HG03432 (cell line): Measurements from ENCODE around the gene BRD2.

Experiments used
- ATAC-seq: cut with Tn5 transposase; IDR thresholded peaks from one replicate; pipeline ENCODE4 v1.9.1; 2021; ENCODE audit warnings: mild to moderate bottlenecking, moderate library complexity; ENCODE audit not compliant: unreplicated experiment

Gene BRD2

DNA sequence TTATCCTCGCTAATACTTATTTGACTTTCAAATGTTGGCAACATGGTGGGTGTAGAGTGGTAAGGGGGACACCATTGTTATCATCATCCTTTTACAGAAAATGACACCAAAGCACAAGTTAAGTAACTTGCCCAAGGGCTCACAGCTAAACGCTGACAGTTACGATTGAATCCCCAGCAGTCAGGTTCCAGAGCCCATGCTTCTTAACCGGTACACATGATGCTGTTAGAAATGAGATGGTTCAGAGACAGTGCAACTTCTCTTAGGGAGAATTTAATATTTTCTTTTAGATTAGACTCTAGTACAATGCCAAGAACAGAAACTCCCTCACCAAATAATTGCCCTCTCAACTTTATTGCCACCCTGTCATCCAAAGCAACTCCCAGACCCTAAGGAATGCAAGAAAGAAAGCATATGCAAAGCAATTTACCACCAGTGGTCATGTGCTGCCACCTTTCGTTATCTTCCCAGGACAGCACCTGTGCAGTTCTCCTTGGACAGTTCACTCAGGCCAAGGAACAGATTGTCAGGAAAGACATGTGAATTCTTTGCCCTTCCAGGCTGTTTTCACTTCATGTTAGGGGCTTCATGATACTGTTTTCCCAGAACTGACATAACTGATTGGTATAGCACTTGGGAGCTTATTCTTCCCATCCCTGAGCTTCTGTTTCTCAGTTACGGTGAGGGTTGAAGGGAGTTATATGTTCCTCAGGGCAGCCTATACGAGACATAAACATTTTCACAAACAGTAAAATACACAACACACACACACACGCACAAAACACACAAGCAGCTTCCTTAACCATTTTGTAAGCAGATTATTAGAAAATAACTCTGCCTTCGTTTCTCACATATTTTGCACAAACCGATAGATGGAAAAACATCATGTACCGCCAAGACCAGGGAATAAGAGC, 20.6 kb upstream of the BRD2 start:
- ATAC-seq, result no peak

DNA sequence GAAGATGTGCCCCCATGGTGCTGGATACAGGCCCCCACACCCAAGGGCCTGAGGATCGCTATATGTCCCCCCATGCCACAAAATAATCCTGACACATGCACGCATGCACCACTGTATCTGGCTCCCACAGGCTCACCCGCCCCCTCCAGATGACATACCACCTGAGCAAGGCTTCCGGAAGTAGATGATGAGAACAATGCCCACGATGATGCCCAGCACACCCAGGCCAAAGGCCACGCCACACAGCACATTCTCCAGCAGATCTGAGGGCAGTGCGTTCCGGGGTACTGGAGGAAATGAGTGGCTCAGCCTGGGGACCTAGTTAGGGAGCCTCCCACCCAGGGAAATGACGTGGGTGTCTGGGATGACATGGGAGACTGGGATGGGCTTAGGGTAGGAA, 19.3 kb upstream of the BRD2 start:
- no peak for ATAC-seq

- no peak for ATAC-seq
Observed at GRCh38 chr6:32950010-32950409, 18.4 kb upstream of the BRD2 start.

DNA sequence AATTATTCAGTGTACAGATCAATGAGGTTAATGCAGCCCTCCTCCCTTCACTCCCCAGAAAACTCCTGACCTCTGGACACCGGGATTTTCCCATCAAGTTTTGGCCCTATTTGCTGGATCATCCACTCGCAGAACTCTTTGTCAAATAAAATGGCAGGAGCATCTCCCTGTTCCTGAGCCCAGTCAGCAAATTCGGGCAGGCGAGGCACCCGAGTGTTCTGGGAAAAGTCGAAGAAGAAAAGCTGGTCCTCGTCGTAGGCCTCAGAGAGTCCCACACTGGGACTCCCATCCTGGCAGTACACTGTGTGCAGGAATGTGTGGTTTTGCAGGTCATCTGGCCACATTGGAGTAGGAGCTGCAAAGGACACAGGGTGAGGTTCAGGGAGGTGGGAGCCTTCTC, 17.9 kb upstream of the BRD2 start:
- no peak for ATAC-seq

- ATAC-seq, result peak; percentile 88
Observed at GRCh38 chr6:32952817-32953739, 15.3 kb upstream of the BRD2 start, which contains the start of gene HLA-DMA. Gene HLA-DMA, minus strand, starts transcription at chr6:32953097. Its CDS starts 61 bp downstream, at chr6:32953036.

- no peak for ATAC-seq
Observed at GRCh38 chr6:32953775-32954174, 14.6 kb upstream of the BRD2 start.

DNA sequence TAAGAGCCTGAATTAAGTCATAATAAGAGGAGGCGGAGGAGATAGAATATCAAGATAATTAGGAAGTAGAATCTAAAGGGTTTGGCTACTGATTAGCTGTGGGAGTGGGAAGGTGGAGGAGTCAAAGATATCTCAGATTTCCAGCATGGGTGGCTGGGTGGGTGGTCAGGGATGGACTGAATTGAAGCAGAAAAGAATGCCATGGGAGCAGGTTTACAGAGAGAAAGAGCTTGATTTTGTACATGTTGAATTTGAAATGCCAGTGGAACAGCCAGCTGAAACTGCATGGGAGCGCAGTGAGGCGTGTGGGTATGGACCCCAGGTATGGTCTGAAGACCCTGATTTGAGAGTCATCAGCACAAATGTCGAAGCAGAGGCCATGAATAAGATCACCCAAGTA, 14.1 kb upstream of the BRD2 start:
- ATAC-seq, result no peak

DNA sequence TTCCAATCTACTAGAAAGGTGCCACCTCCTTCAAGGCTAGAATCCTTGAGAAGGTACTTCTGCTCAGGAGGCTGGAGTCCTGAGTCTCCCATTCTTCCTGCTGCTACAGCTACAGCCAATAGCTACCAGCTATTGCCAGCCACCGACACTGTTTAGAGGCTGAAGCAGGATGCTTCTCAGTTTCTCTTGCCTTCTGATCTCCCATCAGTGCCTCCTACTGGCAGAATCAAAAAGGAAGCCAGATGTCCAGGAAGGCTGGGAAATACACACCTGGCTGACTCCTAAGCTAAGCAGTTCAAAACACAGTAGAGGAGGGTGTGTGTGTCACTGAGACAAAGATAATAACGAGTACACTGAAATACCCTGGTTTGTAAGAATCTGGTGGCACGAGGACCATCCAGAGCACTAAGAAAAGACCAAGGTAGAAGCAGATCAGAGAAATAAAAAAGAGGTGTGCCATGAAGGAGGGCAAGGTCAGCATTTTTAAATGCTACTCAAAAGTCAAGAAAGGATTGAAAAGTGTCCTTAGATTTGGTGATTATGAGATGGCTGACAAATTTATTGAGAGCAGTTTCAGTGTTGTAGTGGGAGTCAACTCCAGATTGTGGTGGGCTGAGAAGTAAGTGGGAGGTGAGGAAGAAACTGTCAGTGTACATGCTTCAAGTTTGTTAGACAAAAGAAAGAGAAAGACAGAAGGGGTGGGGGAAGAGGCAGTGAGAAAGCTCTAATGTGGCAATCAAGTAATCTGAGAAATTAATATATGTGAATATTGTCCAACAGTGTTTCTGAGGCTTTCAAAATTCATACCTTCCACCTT, 13.2 kb upstream of the BRD2 start:
- ATAC-seq, result no peak

DNA sequence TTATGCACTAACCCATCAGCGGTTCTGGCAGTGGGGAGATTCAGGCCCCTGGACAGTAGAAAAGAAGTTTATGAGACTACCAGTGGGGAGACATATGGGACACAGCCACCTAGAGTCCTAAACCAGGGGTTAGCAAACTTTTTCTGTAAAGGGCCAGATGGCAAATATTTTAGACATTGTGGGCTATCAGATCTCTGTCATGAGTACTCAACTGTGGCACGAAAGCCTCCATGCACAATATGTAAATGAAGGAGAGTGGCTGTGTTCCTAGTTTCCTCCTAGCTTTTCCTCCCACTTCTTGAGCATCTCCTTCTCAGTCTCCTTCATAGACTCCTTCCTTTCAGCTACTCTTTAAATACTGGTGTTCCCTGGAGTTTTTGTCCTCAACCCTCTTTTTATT, 12.2 kb upstream of the BRD2 start:
- no peak for ATAC-seq

- no peak for ATAC-seq
Observed at GRCh38 chr6:32960563-32960962, 7.8 kb upstream of the BRD2 start.

- ATAC-seq, result no peak
Observed at GRCh38 chr6:32962213-32962826, 6.1 kb upstream of the BRD2 start.

- no peak for ATAC-seq
Observed at GRCh38 chr6:32963866-32964265, 4.5 kb upstream of the BRD2 start.

DNA sequence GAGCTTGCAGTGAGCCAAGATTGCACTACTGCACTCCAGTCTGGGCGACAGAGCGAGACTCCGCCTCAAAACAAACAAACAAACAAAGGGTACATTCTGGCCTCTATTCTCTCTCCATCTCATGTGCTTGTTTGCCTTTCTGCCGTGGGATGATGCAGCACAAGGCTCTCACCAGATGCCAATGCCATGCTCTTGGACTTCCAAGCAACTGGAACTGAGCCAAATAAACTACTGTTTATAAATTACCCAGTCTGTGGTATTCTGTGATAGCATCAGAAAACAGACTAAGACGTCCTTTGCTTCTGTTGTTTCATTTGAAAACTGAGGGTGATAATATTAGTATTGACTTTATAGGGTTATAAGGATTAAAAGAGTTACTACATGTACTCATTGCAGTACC, 3.6 kb upstream of the BRD2 start:
- no peak for ATAC-seq

- ATAC-seq, result no peak
Observed at GRCh38 chr6:32967151-32968091, 973 bp upstream of the BRD2 start.

DNA sequence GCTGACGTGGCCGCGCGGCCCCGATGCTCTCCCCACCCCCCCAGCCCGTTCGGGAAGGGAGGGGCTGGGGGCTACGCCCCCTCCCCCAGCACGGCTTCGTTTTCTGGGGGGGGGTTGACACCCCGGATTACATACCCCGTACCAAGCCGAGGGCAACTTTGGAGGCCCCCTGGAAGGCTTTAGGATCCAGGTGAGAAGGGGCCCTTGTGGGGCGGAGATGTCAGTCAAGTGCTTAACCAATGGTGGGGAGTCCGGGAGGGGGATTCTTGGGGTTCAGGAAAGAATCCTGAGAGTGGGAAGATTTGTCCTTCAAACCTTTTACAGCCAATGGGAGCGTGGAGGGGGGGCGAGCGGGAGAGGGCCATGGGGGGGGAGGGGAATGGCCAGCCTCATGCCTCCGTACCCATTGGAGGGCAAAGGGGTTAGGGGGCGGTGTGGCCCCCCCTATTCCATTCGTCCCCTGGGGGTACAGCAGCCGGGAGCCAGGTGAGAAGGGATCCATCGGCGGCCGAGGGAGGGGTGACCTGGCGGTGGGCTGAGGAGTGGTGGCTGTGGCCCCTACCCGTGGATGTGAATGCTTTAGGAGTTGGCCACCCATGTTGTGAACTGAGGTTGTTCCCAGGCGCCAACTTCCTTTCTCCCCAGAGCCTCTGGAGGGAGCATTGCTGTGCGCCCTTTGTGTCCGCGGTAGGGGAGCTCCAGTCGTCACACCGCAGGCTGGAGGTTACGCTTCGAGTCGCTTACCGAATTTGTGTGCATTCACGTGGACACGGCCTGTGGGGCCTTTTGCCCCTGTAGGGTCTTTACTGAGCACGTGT, 682 bp downstream of the BRD2 start:
- ATAC-seq, result peak; percentile 3

- no peak for ATAC-seq
Observed at GRCh38 chr6:32969685-32970412, 1.5 kb downstream of the BRD2 start.

GRCh38 chr6:32970413-32971241, 2.2 kb downstream of the BRD2 start:
- ATAC-seq, result no peak
